Mesenteric fat pad (tissue), 1 donor: ENCODE measurements around the gene TTC7B. TPM values are rescaled to one million over a fixed set of nuclear protein-coding genes. Genes with fewer than 3 reads are reported as not detected.

Experiments
- DNase-seq: peaks from one replicate; pipeline ENCODE4 v3.0.0-alpha.2; 2020; ENCODE audit warnings: low spot score
- total RNA-seq: library from RNA; stranded (reverse); fragmentation: NEBNext Ultra II Directional; extraction: Animal tissue kit (Norgen Biotek cat#: 25700); gene quantifications from one replicate; pipeline ENCODE4 v1.2.1, GENCODE V29; 2021
- donor health status: DM: yes; HTN: yes; CAD: no.

TTC7B gene
- total RNA-seq, 1 donor from 2014 or later: 92.3 TPM

GRCh38 chr14:90495357-90496276 lies 320.6 kb downstream of the TTC7B start:
- peak; percentile 55 for DNase-seq

GRCh38 chr14:90491911-90492531 lies 324.2 kb downstream of the TTC7B start:
- peak; percentile 73 for DNase-seq

GRCh38 chr14:90491221-90491885 lies 324.9 kb downstream of the TTC7B start:
- peak; percentile 89 for DNase-seq

- peak; percentile 45 for DNase-seq
These were observed 325.5 kb downstream of the TTC7B start for GRCh38 chr14:90490720-90491050.

- peak; percentile 12 for DNase-seq
These were observed 326.1 kb downstream of the TTC7B start for GRCh38 chr14:90489916-90490719.

GRCh38 chr14:90489306-90489705 lies 326.9 kb downstream of the TTC7B start:
- DNase-seq: peak; percentile 59

- DNase-seq: no peak
These were observed 328.0 kb downstream of the TTC7B start for GRCh38 chr14:90488256-90488655.

GRCh38 chr14:90487462-90487861 lies 328.8 kb downstream of the TTC7B start:
- peak; percentile 64 for DNase-seq

- DNase-seq: peak; percentile 65
These were observed 329.2 kb downstream of the TTC7B start for GRCh38 chr14:90487031-90487430.

- no peak for DNase-seq
These were observed 331.9 kb downstream of the TTC7B start for GRCh38 chr14:90484291-90484690.

GRCh38 chr14:90483571-90483974 lies 332.7 kb downstream of the TTC7B start:
- DNase-seq: peak; percentile 83

- DNase-seq: no peak
These were observed 333.1 kb downstream of the TTC7B start for GRCh38 chr14:90483117-90483516.

- DNase-seq: no peak
These were observed 340.9 kb downstream of the TTC7B start for GRCh38 chr14:90475298-90475697.

Other genes with a start within 250 kb of the TTC7B start
- 3.2 TPM for gene RPS6KA5, start 244.2 kb upstream of the TTC7B start, total RNA-seq